Activated naive CD4-positive, alpha-beta T cell treated with anti-CD3 and anti-CD28 coated beads, Interleukin-2, amount 50 U/mL, for 24 hours (primary cell): ENCODE measurements around the gene CASKIN2.

Experiments
- H3K27ac Mint-ChIP-seq: one replicate; pipeline ENCODE4 v1.8.0; 2021; ENCODE audit warnings: mild to moderate bottlenecking, mixed read lengths
- H3K27me3 Mint-ChIP-seq: one replicate; pipeline ENCODE4 v1.8.0; 2021; ENCODE audit warnings: mixed read lengths
- H3K36me3 Mint-ChIP-seq: one replicate; pipeline ENCODE4 v1.8.0; 2021; ENCODE audit warnings: mixed read lengths
- H3K4me1 Mint-ChIP-seq: one replicate; pipeline ENCODE4 v1.8.0; 2021; ENCODE audit warnings: mixed read lengths
- H3K4me3 Mint-ChIP-seq: one replicate; pipeline ENCODE4 v1.8.0; 2021; ENCODE audit warnings: mild to moderate bottlenecking, mixed read lengths
- H3K9me3 Mint-ChIP-seq: one replicate; pipeline ENCODE4 v1.8.0; 2021; ENCODE audit warnings: mixed read lengths

Gene CASKIN2

DNA sequence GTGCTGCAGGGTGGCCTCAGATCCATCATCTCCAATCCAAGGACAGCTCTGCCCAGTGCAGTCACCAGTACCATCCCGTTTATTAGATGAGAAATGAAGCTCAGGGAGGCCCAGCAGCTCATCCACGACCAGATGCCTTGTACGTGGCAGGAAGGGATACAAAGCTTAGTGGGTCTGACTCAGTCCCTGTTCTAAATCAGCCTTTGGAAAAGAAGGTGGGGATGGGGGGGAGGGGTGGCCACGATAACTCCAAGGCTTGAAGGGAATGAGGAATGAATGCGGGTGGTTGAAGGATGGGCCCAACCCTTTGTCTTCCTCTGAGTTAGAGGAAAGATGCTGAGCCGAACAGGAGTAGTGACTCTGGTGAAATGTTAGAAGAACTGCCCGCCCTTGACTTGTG is 35.9 kb upstream of the CASKIN2 start:
- Mint-ChIP-seq H3K27ac (no peak overlapping the region), H3K4me3 (no peak overlapping the region), H3K36me3 (peaks cover 1% of the 10 kb centered on the region), H3K9me3 (no peaks in the 10 kb centered on the region), H3K4me1 (no peaks in the 10 kb centered on the region), H3K27me3 (no peaks in the 10 kb centered on the region)

DNA sequence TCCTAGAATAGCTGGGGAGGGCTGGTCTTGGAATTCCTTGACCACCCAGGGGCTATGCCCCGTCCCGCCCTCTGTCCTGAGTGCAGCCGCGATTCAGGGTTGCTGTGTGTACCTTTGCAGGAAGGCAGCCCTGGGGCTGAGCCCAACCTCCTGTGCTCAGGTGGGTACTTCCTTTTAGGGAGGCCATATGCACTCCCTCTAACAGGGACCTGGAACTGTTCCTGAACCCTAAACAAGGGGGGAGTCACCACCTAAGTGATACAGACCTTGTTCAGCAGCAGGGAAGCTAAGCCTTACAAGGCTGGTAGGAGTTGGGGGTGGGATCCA is 34.8 kb upstream of the CASKIN2 start:
- Mint-ChIP-seq H3K27me3 (no peaks in the 10 kb centered on the region), H3K36me3 (peaks cover 1% of the 10 kb centered on the region), H3K4me1 (no peaks in the 10 kb centered on the region), H3K9me3 (no peaks in the 10 kb centered on the region), H3K27ac (no peak overlapping the region), H3K4me3 (no peak overlapping the region)

GRCh38 chr17:75549246-75550138 is 34.2 kb upstream of the CASKIN2 start:
- Mint-ChIP-seq H3K36me3 (peaks cover 1% of the 10 kb centered on the region), H3K9me3 (no peaks in the 10 kb centered on the region), H3K27me3 (no peaks in the 10 kb centered on the region), H3K4me3 (no peak overlapping the region), H3K27ac (no peak overlapping the region), H3K4me1 (no peaks in the 10 kb centered on the region)

DNA sequence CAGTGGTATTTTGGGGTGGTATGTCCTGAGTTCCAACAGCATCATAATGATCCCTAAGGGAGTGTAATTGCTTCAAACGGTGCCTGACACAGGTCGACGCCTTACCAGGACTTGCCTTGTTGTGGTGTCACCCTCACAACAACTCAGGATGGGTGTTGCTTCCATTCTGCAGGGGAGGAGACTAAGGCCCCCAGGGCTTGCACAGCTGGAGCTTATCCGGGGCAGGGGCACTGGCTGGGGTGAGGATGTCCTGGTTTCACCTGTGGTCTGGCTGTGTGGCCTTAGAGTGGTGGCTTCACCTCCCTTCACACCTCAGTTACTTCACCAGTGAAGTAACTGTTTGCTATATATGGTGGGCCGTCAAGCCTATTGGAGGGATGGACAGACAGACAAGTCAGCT is 33.5 kb upstream of the CASKIN2 start:
- Mint-ChIP-seq H3K36me3 (peaks cover 1% of the 10 kb centered on the region), H3K27ac (no peak overlapping the region), H3K27me3 (no peaks in the 10 kb centered on the region), H3K4me1 (no peaks in the 10 kb centered on the region), H3K9me3 (no peaks in the 10 kb centered on the region), H3K4me3 (no peak overlapping the region)

DNA sequence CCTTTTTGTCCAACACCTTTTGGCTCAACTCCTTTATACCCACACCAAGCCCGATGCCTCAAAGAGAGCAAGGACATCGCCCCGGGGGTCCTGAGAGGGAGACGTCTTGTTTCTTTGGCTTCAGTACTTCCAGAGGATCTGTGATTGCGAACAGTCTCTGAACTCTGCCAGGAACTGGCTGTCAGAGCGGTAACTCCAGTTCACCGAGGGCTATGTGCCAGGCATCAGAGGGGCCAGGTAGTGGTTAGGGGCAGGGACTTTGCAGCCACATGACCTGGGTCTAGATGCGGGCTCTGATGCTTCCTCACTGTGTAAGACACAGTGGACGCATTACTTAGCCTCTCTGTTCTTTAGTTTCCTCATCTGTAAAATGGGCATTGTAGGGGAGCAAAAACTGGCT is 31.8 kb upstream of the CASKIN2 start:
- Mint-ChIP-seq H3K36me3 (no peaks in the 10 kb centered on the region), H3K9me3 (no peaks in the 10 kb centered on the region), H3K4me3 (no peak overlapping the region), H3K27me3 (no peaks in the 10 kb centered on the region), H3K27ac (no peak overlapping the region), H3K4me1 (no peaks in the 10 kb centered on the region)

DNA sequence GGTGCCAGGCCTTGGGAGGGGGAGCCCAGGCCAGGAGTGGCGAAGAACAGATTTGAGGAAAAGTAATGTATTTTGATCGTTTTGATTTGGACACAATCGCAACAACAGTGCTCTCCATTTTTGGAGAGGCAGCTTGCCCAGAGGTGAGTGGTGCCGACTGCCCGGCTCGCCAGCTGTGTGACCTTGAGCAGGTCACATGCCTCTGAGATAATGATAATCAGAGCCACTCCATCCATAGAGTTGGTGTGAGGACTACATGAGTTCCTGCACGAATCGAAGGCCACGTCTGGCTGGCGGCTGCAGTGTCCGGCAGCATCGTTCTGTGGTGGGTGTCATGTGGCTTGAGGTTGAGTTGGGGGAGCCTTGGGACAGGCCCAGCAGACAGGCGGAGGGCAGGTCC is 30.8 kb upstream of the CASKIN2 start:
- Mint-ChIP-seq H3K27ac (no peak overlapping the region), H3K9me3 (no peaks in the 10 kb centered on the region), H3K36me3 (no peaks in the 10 kb centered on the region), H3K4me1 (no peaks in the 10 kb centered on the region), H3K27me3 (no peaks in the 10 kb centered on the region), H3K4me3 (no peak overlapping the region)

DNA sequence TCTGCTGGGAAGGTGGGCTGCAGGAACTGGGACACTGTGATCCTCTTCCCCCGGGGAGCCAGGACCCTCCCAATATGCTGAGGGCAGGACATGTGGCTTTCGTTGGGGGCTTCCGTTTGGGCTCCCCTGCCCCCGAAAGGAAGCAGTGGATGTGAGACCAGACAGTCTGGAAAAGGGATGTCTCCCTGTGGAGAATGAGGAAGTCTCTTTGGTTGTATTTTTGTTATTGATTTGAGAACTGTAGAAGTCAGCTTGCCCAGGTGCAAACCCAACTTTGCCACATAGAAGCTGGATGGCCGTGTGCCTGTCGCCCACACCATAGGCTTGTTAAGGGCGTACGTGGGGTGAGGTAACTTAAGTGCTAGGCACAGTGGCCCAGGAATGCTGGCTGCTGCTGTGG is 28.9 kb upstream of the CASKIN2 start:
- Mint-ChIP-seq H3K4me3 (no peak overlapping the region), H3K4me1 (no peaks in the 10 kb centered on the region), H3K9me3 (no peaks in the 10 kb centered on the region), H3K27ac (no peak overlapping the region), H3K27me3 (no peaks in the 10 kb centered on the region), H3K36me3 (no peaks in the 10 kb centered on the region)

GRCh38 chr17:75542728-75543336 is 27.5 kb upstream of the CASKIN2 start:
- Mint-ChIP-seq H3K27me3 (no peaks in the 10 kb centered on the region), H3K9me3 (no peaks in the 10 kb centered on the region), H3K4me1 (no peaks in the 10 kb centered on the region), H3K27ac (no peak overlapping the region), H3K4me3 (no peak overlapping the region), H3K36me3 (no peaks in the 10 kb centered on the region)

DNA sequence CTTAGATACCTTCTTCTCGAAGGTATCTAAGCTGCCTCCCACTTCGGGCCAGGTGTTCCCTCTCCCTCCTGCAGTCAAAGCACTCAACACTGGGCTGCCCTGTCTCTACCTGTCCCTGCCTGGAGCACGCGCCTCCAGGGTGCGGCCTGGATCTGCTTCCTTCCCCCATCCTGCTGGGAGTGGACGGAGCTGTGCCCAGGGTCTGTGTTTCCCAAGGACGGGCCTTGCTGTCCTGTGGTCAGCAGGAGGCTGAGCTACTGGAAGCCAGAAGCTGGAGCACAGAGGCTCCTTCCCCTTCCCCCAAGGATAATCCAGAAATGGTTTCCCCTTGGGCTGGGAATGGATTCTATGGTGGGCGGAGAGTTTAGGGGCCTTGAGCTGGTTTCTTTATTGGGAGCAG is 26.9 kb upstream of the CASKIN2 start:
- Mint-ChIP-seq H3K9me3 (no peaks in the 10 kb centered on the region), H3K4me1 (no peaks in the 10 kb centered on the region), H3K4me3 (no peak overlapping the region), H3K27ac (no peak overlapping the region), H3K27me3 (no peaks in the 10 kb centered on the region), H3K36me3 (no peaks in the 10 kb centered on the region)

- no peaks in the 10 kb centered on the region for H3K9me3 Mint-ChIP-seq
- no peaks in the 10 kb centered on the region for H3K27me3 Mint-ChIP-seq
- no peak overlapping the region for H3K4me3 Mint-ChIP-seq
- no peak overlapping the region for H3K27ac Mint-ChIP-seq
- H3K36me3 Mint-ChIP-seq = no peaks in the 10 kb centered on the region
- no peaks in the 10 kb centered on the region for H3K4me1 Mint-ChIP-seq
These were observed 25.7 kb upstream of the CASKIN2 start for GRCh38 chr17:75540923-75541503.

GRCh38 chr17:75539967-75540729 is 24.8 kb upstream of the CASKIN2 start:
- Mint-ChIP-seq H3K27ac (no peak overlapping the region), H3K4me1 (peaks cover 8% of the 10 kb centered on the region), H3K4me3 (no peak overlapping the region), H3K9me3 (no peaks in the 10 kb centered on the region), H3K36me3 (no peaks in the 10 kb centered on the region), H3K27me3 (no peaks in the 10 kb centered on the region)

DNA sequence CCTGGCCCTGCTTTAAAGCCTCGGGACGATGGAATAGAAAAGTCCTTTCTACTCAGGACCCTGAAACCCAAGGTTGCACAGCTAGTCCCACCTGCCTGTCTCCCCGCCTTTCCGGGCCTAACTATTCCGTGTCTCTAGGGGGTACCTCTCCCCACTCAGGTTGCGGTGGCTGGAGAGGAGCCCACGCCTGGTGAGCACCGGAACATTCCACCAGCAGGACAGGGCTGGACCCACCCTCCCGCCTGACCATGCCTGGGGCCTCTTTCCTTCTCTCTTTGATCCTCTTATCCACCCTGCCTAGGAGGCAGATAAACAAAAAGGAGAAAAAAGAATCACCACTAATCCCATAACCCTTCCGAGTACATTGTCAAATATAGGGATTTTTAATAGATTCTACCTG is 21.0 kb upstream of the CASKIN2 start:
- H3K27me3 Mint-ChIP-seq = no peaks in the 10 kb centered on the region
- no peaks in the 10 kb centered on the region for H3K9me3 Mint-ChIP-seq
- H3K27ac Mint-ChIP-seq = peak overlapping the region; percentile 46
- peaks cover 25% of the 10 kb centered on the region for H3K4me1 Mint-ChIP-seq
- no peak overlapping the region for H3K4me3 Mint-ChIP-seq
- H3K36me3 Mint-ChIP-seq = no peaks in the 10 kb centered on the region

DNA sequence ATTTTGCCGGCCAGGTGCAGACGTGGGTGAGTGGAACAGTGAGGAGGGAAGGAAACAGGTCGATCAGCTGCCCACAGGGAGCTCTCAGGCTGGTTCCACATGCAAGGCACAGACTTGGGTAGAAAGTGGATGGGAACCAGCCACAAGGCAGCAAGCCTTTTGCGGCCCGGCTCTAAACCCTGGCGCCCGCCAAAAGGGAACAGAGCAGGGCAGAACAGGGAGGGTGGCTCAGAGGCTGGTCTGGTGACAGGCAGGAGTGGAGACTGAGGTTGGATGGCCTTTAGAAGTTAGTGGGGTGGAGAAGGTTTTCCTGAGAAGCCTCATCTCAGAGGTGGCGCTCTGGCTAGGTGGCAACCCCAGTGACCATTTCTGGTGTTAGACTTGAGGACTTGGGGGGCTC is 20.5 kb upstream of the CASKIN2 start:
- Mint-ChIP-seq H3K4me3 (no peak overlapping the region), H3K27ac (no peak overlapping the region), H3K4me1 (peaks cover 25% of the 10 kb centered on the region), H3K9me3 (no peaks in the 10 kb centered on the region), H3K36me3 (no peaks in the 10 kb centered on the region), H3K27me3 (no peaks in the 10 kb centered on the region)

DNA sequence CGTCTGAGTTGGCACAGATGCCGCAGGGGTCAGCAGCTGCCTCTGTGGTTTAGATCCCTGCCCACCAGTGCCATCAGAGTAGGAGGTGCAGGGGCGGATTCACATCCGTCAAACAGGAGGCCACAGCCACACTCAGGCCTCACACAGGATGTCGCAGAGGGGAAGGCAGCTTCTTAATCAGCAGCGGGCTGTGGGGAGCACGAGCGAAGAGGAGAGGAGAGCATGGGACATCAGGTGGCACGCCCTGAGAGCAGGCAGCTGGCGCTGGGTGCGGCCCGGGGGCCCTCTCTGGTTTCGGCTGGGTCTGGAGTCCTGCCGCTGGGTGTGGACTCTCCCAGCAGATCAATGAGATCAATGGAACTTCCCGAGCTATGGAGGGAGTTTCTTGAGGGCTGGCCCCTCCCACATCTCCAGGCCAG is 19.8 kb upstream of the CASKIN2 start:
- peaks cover 25% of the 10 kb centered on the region for H3K4me1 Mint-ChIP-seq
- H3K27ac Mint-ChIP-seq = peak overlapping the region; percentile 65
- no peaks in the 10 kb centered on the region for H3K9me3 Mint-ChIP-seq
- H3K4me3 Mint-ChIP-seq = peak overlapping the region; percentile 45
- H3K27me3 Mint-ChIP-seq = no peaks in the 10 kb centered on the region
- H3K36me3 Mint-ChIP-seq = no peaks in the 10 kb centered on the region

GRCh38 chr17:75531721-75532072 is 16.4 kb upstream of the CASKIN2 start:
- Mint-ChIP-seq H3K27ac (no peak overlapping the region), H3K4me3 (no peak overlapping the region), H3K4me1 (peaks cover 26% of the 10 kb centered on the region), H3K9me3 (no peaks in the 10 kb centered on the region), H3K27me3 (no peaks in the 10 kb centered on the region), H3K36me3 (no peaks in the 10 kb centered on the region)
